NCI-H446 treated with DMSO at 0.1 percent for 48 hours (cell line): ENCODE measurements around the gene COL24A1.
"Not testable (repeated sequence)": the region's sequence is repeated elsewhere in the genome, so short reads cannot be mapped to it uniquely, and the experiment has no call there.

ENCODE experiments used
- DNase-seq: peaks from one replicate; lab custom pipeline; 2025; lab: John Stamatoyannopoulos, UW

COL24A1 gene

GRCh38 chr1:85801520-85801919 lies 355.1 kb downstream of the COL24A1 start:
- no peak for DNase-seq

- no peak for DNase-seq
Measured at GRCh38 chr1:85799737-85800136, 356.8 kb downstream of the COL24A1 start.

- DNase-seq, result no peak
Measured at GRCh38 chr1:85798419-85798818, 358.2 kb downstream of the COL24A1 start.

GRCh38 chr1:85777021-85777420 lies 379.6 kb downstream of the COL24A1 start:
- not testable (repeated sequence) for DNase-seq

GRCh38 chr1:85762804-85763203 lies 393.8 kb downstream of the COL24A1 start:
- no peak for DNase-seq

- no peak for DNase-seq
Measured at GRCh38 chr1:85756864-85757263, 399.7 kb downstream of the COL24A1 start.

- DNase-seq, result no peak
Measured at GRCh38 chr1:85748120-85748519, 408.5 kb downstream of the COL24A1 start.

- no peak for DNase-seq
Measured at GRCh38 chr1:85746777-85747176, 409.8 kb downstream of the COL24A1 start.

- DNase-seq, result no peak
Measured at GRCh38 chr1:85743814-85744213, 412.8 kb downstream of the COL24A1 start.

- DNase-seq, result no peak
Measured at GRCh38 chr1:85734931-85735330, 421.6 kb downstream of the COL24A1 start.

- DNase-seq, result no peak
Measured at GRCh38 chr1:85718678-85719340, 437.8 kb downstream of the COL24A1 start.

- DNase-seq, result not testable (repeated sequence)
Measured at GRCh38 chr1:85714418-85715114, 442.0 kb downstream of the COL24A1 start.

GRCh38 chr1:85708829-85709227 lies 447.7 kb downstream of the COL24A1 start:
- DNase-seq, result no peak

- peak; percentile 94 for DNase-seq
Measured at GRCh38 chr1:85707990-85708828, 448.4 kb downstream of the COL24A1 start, which contains the start of gene ZNHIT6. ZNHIT6 (minus strand) TSS chr1:85708433; CDS start chr1:85708284, 149 bp downstream.

- DNase-seq, result no peak
Measured at GRCh38 chr1:85707267-85707989, 449.1 kb downstream of the COL24A1 start.

- DNase-seq, result no peak
Measured at GRCh38 chr1:85705940-85706339, 450.6 kb downstream of the COL24A1 start.

- no peak for DNase-seq
Measured at GRCh38 chr1:85700422-85700821, 456.1 kb downstream of the COL24A1 start.

- no peak for DNase-seq
Measured at GRCh38 chr1:85697895-85698294, 458.7 kb downstream of the COL24A1 start.

GRCh38 chr1:85692730-85693314 lies 463.8 kb downstream of the COL24A1 start:
- DNase-seq, result peak; percentile 30

GRCh38 chr1:85689775-85690404 lies 466.7 kb downstream of the COL24A1 start:
- no peak for DNase-seq
